Measurements from ENCODE around the gene AGAP2. TPM values are rescaled to one million over a fixed set of nuclear protein-coding genes. Genes with fewer than 3 reads are reported as not detected.

The AGAP2 gene
- total RNA-seq, 1 donor from 2014 or later: 0.29 TPM

- Mint-ChIP-seq H3K4me3 (ENCODE audit: low read depth) (peak within 1 kb of the TSS; percentile 99), H3K4me1 (ENCODE audit: low read depth) (peaks cover 36% of the 10 kb centered on the region), H3K9me3 (ENCODE audit: low read depth) (no peaks in the 10 kb centered on the region), H3K27ac (peak within 1 kb of the TSS; percentile 99), H3K36me3 (ENCODE audit: insufficient read depth) (peaks cover 26% of the 10 kb centered on the region), H3K27me3 (no peaks in the 10 kb centered on the region)
- DNase-seq (ENCODE audit: low spot score, unreplicated experiment): peak; percentile 96
- TF ChIP-seq, protein P1, sequence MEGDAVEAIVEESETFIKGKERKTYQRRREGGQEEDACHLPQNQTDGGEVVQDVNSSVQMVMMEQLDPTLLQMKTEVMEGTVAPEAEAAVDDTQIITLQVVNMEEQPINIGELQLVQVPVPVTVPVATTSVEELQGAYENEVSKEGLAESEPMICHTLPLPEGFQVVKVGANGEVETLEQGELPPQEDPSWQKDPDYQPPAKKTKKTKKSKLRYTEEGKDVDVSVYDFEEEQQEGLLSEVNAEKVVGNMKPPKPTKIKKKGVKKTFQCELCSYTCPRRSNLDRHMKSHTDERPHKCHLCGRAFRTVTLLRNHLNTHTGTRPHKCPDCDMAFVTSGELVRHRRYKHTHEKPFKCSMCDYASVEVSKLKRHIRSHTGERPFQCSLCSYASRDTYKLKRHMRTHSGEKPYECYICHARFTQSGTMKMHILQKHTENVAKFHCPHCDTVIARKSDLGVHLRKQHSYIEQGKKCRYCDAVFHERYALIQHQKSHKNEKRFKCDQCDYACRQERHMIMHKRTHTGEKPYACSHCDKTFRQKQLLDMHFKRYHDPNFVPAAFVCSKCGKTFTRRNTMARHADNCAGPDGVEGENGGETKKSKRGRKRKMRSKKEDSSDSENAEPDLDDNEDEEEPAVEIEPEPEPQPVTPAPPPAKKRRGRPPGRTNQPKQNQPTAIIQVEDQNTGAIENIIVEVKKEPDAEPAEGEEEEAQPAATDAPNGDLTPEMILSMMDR (IDR thresholded peaks at IDR 0.05; ENCODE audit: unreplicated experiment): no peak
Measured at GRCh38 chr12:57751788-57752667, 13.5 kb upstream of the AGAP2 start, which contains the start of gene CDK4. Gene CDK4 (minus strand): TSS chr12:57752310. CDS start chr12:57751717, 593 bp downstream.

DNA sequence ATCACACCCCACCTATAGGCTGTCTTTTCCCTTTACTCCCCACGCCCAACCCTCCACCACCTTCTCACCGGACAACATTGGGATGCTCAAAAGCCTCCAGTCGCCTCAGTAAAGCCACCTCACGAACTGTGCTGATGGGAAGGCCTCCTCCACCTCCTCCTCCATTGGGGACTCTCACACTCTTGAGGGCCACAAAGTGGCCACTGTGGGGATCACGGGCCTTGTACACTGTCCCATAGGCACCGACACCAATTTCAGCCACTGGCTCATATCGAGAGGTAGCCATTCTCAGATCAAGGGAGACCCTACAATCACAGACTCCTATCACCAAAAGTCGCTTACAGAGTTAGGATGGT, 12.9 kb upstream of the AGAP2 start:
- TF ChIP-seq, protein P1 (IDR thresholded peaks at IDR 0.05; ENCODE audit: unreplicated experiment): no peak
- no peaks in the 10 kb centered on the region for H3K9me3 Mint-ChIP-seq (ENCODE audit: low read depth)
- no peaks in the 10 kb centered on the region for H3K27me3 Mint-ChIP-seq
- peak overlapping the region; percentile 99 for H3K4me3 Mint-ChIP-seq (ENCODE audit: low read depth)
- H3K36me3 Mint-ChIP-seq (ENCODE audit: insufficient read depth): peaks cover 23% of the 10 kb centered on the region
- H3K27ac Mint-ChIP-seq: peak overlapping the region; percentile 99
- no peak for DNase-seq (ENCODE audit: low spot score, unreplicated experiment)
- peaks cover 31% of the 10 kb centered on the region for H3K4me1 Mint-ChIP-seq (ENCODE audit: low read depth)

DNA sequence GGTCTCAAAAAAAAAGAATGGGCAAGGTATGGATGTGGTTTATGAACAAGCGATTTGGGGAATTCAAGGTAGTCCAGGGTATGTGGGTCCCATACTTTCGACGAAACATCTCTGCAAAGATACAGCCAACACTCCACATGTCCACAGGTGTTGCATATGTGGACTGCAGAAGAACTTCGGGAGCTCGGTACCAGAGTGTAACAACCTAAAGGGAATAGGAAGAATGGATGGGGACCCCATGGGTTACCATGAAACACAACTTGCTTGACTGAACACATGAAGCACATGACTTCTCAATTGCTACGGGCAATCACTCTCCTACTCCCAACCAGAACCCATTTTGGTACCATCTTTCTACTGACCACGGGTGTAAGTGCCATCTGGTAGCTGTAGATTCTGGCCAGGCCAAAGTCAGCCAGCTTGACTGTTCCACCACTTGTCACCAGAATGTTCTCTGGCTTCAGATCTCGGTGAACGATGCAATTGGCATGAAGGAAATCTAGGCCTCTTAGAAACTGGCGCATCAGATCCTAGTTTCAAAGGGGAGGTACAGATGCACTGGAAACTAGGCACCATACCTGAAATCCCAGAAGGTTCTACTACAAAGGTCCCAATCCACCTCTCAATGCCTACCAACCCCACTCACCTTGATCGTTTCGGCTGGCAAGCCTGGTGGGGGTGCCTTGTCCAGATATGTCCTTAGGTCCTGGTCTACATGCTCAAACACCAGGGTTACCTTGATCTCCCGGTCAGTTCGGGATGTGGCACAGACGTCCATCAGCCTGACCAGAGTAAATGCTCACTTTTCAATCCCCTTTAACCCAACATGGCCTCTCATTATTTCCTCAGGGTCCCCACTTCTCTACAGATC, 12.3 kb upstream of the AGAP2 start:
- H3K27me3 Mint-ChIP-seq: no peaks in the 10 kb centered on the region
- no peaks in the 10 kb centered on the region for H3K9me3 Mint-ChIP-seq (ENCODE audit: low read depth)
- H3K4me3 Mint-ChIP-seq (ENCODE audit: low read depth): peak overlapping the region; percentile 99
- peak overlapping the region; percentile 99 for H3K27ac Mint-ChIP-seq
- peaks cover 23% of the 10 kb centered on the region for H3K36me3 Mint-ChIP-seq (ENCODE audit: insufficient read depth)
- DNase-seq (ENCODE audit: low spot score, unreplicated experiment): no peak
- peaks cover 28% of the 10 kb centered on the region for H3K4me1 Mint-ChIP-seq (ENCODE audit: low read depth)
- TF ChIP-seq, protein P1 (IDR thresholded peaks at IDR 0.05; ENCODE audit: unreplicated experiment): no peak

DNA sequence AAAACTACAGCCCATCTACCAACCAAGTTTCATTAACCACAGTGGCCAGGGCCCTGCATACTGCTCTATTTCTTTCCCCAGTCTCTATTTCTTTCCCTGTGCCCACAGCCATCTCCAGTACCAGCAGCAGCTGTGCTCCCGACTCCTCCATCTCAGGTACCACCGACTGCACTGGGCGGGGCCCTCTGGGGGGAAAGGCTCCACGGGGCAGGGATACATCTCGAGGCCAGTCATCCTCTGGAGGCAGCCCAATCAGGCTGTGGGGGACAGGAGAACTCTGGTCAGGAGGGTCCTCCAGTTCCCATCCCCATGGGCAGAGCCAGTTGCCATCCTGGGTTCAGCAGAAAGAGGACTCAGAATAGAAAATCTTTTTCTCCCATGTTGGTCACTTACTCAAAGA, 10.5 kb upstream of the AGAP2 start:
- H3K4me1 Mint-ChIP-seq (ENCODE audit: low read depth): peaks cover 27% of the 10 kb centered on the region
- H3K27me3 Mint-ChIP-seq: peaks cover 3% of the 10 kb centered on the region
- H3K27ac Mint-ChIP-seq: no peak overlapping the region
- TF ChIP-seq, protein P1 (IDR thresholded peaks at IDR 0.05; ENCODE audit: unreplicated experiment): no peak
- no peak overlapping the region for H3K4me3 Mint-ChIP-seq (ENCODE audit: low read depth)
- no peak for DNase-seq (ENCODE audit: low spot score, unreplicated experiment)
- H3K9me3 Mint-ChIP-seq (ENCODE audit: low read depth): no peaks in the 10 kb centered on the region
- peaks cover 23% of the 10 kb centered on the region for H3K36me3 Mint-ChIP-seq (ENCODE audit: insufficient read depth)

DNA sequence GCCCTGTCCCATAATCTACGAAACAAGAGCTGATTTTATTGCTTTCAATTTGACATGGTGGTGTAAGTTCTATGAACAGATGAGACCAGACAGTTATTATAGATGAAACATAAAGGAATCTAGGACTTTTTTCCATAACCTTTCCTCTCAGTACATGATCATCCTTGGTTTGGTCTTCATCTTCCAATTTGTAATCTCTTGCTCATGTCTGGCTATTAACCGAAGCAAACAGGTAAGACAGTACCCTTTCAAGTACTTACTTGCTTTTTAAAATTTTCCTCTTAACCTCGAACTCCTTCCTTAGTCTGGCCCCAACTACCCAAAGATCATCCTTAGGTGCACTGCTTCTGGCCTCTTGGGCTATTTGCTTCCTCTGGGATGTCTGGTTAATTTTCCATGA, 7.5 kb upstream of the AGAP2 start:
- no peak for DNase-seq (ENCODE audit: low spot score, unreplicated experiment)
- H3K4me3 Mint-ChIP-seq (ENCODE audit: low read depth): peak overlapping the region; percentile 93
- peaks cover 5% of the 10 kb centered on the region for H3K4me1 Mint-ChIP-seq (ENCODE audit: low read depth)
- peak overlapping the region; percentile 93 for H3K27ac Mint-ChIP-seq
- TF ChIP-seq, protein P1 (IDR thresholded peaks at IDR 0.05; ENCODE audit: unreplicated experiment): no peak
- peaks cover 19% of the 10 kb centered on the region for H3K36me3 Mint-ChIP-seq (ENCODE audit: insufficient read depth)
- peaks cover 26% of the 10 kb centered on the region for H3K27me3 Mint-ChIP-seq
- H3K9me3 Mint-ChIP-seq (ENCODE audit: low read depth): no peaks in the 10 kb centered on the region

All from progenitor cell of endocrine pancreas (in vitro differentiated cells).